ENCODE data around the gene AKAP12.

The AKAP12 gene

GRCh38 chr6:151269321-151269995 is 29.7 kb downstream of the AKAP12 start:
- no peak for TF ChIP-seq CTCF (IDR thresholded peaks at IDR 0.05)

- no peak for TF ChIP-seq CTCF (IDR thresholded peaks at IDR 0.05)
Measured at GRCh38 chr6:151275121-151275520, 35.4 kb downstream of the AKAP12 start.

- TF ChIP-seq CTCF (IDR thresholded peaks at IDR 0.05) = no peak
Measured at GRCh38 chr6:151275566-151275965, 35.8 kb downstream of the AKAP12 start.

- TF ChIP-seq CTCF (IDR thresholded peaks at IDR 0.05) = no peak
Measured at GRCh38 chr6:151276112-151276740, 36.5 kb downstream of the AKAP12 start.

- TF ChIP-seq CTCF (IDR thresholded peaks at IDR 0.05) = no peak
Measured at GRCh38 chr6:151279891-151280290, 40.1 kb downstream of the AKAP12 start.

GRCh38 chr6:151280859-151281258 is 41.1 kb downstream of the AKAP12 start:
- no peak for TF ChIP-seq CTCF (IDR thresholded peaks at IDR 0.05)

- no peak for TF ChIP-seq CTCF (IDR thresholded peaks at IDR 0.05)
Measured at GRCh38 chr6:151284012-151284411, 44.2 kb downstream of the AKAP12 start.
